Skeletal muscle cell (primary cell): ENCODE results near the gene PHKA1.
"Not testable (repeated sequence)": the region's sequence is repeated elsewhere in the genome, so short reads cannot be mapped to it uniquely, and the experiment has no call there.

Source experiments
- DNase-seq: peaks from one replicate; pipeline ENCODE4 v3.0.0-alpha.2; 2010; ENCODE audit warnings: low read depth
- H3K4me3 ChIP-seq: 2 replicates; pipeline ENCODE4 v1.5.1; 2011; ENCODE audit warnings: low read depth, mild to moderate bottlenecking, control low read depth, low read length, moderate library complexity

Gene PHKA1

DNA sequence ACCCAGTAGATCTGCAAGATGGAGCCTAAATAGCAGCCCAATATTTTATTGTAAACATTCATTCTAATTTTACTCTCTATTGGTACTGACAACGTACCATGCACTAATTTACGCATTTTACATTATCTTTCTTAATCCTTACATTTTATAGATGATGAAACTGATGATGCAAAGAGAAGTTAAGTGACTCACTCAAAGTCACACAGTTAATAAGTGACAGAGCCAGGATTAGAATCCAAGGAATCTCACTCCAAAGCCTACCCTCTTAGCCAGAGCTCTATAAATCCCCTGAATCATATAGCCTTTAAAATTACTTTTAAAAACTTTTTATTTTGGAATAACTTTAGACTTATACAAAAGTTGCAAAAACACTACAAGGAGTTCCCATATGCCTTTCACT, 37.6 kb downstream of the PHKA1 start:
- no peak overlapping the region for H3K4me3 ChIP-seq
- DNase-seq: no peak

DNA sequence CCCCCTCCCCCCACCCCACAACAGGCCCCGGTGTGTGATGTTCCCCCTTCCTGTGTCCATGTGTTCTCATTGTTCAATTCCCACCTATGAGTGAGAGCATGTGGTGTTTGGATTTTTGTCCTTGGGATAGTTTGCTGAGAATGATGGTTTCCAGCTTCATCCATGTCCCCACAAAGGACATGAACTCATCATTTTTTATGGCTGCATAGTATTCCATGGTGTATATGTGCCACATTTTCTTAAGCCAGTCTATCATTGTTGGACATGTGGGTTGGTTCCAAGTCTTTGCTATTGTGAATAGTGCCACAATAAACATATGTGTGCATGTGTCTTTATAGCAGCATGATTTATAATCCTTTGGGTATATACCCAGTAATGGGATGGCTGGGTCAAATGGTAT, 40.2 kb downstream of the PHKA1 start:
- not testable (repeated sequence) for DNase-seq, H3K4me3 ChIP-seq

DNA sequence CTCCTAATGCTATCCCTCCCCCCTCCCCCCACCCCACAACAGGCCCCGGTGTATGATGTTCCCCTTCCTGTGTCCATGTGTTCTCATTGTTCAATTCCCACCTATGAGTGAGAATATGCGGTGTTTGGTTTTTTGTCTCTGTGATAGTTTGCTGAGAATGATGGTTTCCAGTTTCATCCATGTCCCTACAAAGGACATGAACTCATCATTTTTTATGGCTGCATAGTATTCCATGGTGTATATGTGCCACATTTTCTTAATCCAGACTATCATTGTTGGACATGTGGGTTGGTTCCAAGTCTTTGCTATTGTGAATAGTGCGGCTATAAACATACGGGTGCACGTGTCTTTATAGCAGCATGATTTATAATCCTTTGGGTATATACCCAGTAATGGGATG, 44.6 kb downstream of the PHKA1 start:
- not testable (repeated sequence) for DNase-seq, H3K4me3 ChIP-seq

DNA sequence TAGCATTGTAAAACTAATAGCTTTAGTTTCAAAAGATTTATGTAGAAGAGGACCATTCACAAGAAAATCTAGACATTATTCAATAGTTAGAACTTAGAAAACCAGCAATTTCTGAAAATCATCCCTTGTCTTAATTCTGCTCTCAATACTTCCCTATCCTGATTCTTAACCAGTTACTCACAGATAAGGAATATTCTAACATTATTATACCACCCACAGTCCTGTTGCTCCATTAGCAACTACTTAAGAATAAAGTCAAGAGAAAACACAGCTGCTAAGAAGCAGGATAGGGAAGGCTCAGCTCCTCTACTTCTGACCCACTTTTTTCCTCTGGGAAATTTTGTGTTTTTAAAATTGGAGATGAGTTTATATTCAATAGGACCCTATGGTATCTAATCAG, 47.7 kb downstream of the PHKA1 start:
- no peak for DNase-seq
- no peak overlapping the region for H3K4me3 ChIP-seq

DNA sequence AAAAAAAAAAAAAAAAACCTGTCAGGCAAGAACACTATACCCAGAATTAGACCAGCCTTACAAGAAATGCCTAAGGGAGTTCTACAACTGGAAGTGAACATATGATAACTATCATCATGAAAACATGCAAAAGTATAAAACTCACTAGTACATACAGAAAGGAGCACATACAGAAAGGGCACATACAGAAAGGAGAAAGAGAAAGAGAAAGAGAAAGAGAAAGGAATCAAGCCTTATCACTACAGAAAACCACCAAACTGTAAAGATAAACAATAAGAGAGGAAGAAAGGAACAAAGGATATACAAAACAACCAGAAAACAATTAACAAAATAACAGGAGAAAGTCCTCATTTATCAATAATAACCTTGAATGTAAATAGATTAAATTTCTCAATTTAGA, 50.4 kb downstream of the PHKA1 start:
- DNase-seq: no peak

DNA sequence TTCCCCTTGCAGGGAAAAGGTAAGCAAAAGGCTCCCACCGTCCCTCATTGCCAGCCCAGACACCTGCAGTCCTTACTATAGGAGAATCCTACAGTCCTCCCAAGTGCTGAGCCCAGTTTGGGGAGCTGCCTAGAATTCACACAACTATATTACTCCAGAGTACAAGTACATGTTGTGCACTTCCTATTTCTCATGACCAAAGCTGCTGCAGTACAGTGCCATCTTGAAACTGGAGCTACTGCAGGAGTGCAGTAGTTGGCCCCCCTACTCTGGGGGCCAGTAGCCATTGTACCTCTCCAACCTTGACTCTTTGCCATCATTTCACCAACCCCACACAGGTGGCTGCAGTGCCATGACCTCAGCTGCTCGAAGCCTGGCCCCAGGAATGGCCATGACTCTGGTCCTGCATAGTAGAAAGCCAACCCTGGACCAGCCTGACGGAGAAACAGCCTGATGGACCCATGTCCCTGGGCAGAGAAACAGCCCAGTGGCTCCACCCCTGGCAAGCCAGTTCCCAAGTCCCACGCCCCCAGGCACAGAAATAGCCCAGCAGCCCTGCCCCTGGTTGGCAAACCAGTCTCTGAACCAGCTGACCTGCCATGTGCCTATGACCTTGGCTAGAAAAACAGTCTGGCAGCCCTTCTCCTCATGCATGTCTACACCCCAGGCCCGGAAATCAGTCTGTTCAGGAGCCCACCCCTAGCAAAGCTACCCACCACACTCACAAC, 51.9 kb downstream of the PHKA1 start:
- no peak for DNase-seq
- H3K4me3 ChIP-seq: no peak overlapping the region

More for the DNA sequence above, 50.4 kb downstream of the PHKA1 start:
- H3K4me3 ChIP-seq: no peak overlapping the region

DNA sequence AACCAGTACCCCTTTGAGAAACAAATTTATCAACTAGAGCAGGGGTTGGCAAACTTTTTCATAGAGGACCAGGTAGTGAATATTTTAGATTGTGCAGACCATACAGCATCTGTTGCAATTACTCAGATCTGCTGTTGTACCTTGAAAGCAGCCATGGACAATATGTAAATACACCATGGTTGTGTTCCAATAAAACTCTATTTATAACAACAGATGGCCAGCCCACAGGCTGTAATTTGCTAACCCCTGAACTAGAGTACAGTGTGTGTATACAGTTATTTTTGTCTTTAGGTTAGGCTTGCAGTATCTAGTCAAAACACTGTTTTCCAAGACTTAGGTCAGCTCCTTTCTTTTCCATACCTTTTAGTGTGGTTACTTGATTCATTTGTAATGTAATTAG, 54.4 kb downstream of the PHKA1 start:
- no peak for DNase-seq

DNA sequence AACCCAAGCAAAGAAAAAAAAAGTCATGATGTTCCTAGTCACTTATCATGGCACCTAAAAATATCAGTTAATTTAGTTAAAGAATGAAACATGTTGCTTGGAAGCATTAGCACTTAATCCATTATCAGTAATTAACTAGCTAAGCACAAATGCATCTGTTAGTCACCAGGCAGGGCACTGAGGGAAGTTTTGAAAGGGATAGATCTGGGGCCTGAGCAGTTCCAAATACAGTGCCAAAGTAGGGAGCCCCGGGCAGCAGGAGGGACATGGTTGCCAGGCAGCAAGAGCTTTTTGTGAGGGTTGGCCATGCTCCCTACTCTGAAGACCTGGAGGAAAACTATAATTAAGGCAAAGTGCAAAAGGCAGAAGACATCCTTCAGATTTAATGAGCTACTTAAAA, 62.0 kb downstream of the PHKA1 start:
- DNase-seq: no peak
- no peak overlapping the region for H3K4me3 ChIP-seq

More for the DNA sequence above, 54.4 kb downstream of the PHKA1 start:
- H3K4me3 ChIP-seq: no peak overlapping the region

DNA sequence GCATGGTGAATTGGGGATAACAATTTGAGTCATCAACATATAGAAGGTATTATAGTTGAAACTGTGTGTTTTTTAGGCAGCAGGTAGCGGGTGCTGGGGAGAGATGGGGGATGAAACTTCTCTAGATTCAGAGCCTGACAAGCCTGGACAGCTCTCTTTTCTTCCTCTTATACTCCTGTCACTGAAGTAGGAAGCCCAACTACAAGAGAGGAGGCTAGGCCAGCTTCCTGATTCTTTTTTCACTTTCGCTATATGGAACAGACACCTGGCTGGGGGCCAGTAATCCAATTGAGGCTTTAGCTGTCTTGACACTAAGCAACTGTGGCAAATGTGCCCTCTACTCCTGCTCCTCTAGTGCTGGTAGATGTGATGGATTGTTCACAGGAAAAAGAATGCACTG, 69.2 kb downstream of the PHKA1 start:
- H3K4me3 ChIP-seq: no peak overlapping the region
- no peak for DNase-seq

DNA sequence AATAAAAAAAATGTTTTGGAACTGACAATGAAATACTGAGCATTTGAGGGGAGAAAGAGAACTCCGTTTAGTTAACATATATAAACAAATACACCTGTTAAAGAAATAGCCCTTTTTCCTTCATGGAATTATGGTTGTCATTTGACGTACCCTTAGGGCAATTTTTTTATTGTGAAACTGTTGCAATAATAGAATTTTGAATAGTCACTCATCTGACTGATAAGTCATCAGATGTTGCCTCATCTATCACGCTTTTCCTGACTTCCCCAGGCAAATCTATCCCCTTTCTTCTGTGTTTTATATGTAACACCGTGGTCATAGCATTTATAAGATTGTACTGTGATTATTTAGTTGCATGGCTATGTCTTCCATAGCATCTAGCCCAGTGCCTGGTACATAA, 72.5 kb downstream of the PHKA1 start:
- DNase-seq: no peak
- H3K4me3 ChIP-seq: no peak overlapping the region

DNA sequence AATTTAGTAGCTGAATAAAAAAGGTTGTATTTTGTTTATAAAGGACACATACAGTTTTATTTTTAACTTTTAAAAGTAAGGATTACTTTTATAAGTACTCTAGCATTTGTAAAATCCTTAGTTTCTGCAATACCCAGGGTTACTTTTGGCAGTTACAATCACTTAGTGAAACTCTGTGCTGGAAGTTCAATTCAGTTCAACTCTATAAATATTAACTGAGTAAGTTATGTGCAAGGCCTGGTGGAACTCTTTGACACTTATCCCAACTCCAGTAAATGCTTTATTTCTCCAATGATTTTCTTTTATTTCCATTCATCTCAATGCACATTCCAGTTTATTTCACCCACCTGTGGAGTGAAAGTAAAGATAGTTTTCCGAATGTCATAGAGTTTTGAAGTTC, 78.2 kb downstream of the PHKA1 start:
- no peak overlapping the region for H3K4me3 ChIP-seq

DNA sequence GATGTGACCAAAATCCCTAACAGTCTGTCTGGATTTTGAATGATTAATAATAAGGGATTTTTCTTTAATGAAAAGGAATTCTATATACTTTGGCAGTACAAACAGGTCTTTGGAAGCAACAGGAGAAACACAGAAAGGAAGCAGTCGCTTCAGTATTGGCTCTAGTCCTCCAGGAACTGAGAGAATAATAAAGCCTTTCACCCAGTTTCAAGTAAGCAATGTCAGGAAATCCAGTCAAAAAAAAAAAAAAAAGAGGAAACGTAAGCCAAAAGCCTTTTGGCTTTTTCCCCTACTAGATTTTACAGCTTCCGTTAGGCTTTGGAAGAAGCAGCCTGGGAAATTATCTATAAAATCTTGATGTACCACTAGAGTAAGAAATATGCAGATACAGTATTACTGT, 79.8 kb downstream of the PHKA1 start:
- DNase-seq: no peak
- H3K4me3 ChIP-seq: no peak overlapping the region

More for the DNA sequence above, 78.2 kb downstream of the PHKA1 start:
- no peak for DNase-seq

DNA sequence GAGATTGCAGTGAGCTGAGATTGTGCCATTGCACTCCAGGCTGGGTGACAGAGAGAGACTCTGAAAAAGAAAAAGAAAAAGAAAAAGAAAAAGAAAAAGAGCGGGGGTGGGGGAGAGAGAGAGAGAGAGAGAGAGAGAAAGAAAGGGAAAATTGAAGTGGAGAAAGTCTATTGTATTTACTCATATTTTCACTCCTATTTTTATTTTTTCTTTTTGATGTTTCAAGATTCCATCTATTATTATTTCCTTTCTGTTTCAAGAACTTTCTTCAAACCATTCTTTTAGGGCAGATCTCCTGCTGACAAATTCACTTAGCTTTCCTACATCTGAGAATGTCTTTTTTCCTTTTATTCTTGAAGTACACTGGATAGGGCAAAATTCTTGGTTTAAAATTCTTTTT, 83.9 kb downstream of the PHKA1 start:
- no peak overlapping the region for H3K4me3 ChIP-seq
- no peak for DNase-seq

DNA sequence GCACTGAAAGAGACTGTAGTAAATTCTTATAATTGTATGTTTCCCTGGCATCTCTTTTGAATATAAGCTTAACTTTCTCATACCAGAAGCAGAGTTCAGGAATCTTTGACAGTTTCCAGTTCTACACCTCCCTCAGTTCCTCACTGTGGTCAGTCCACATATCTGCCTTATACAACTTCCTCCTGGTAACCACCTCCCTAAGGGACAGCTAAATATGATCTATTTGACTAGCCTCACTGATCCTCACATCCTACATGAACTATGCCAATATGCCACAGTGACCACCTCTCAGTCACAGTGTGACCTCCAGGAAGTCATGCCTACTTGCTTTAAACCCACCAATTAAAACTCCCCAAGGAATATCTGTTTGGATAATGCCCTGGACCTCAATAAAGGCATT, 89.9 kb downstream of the PHKA1 start:
- no peak for DNase-seq
- no peak overlapping the region for H3K4me3 ChIP-seq

DNA sequence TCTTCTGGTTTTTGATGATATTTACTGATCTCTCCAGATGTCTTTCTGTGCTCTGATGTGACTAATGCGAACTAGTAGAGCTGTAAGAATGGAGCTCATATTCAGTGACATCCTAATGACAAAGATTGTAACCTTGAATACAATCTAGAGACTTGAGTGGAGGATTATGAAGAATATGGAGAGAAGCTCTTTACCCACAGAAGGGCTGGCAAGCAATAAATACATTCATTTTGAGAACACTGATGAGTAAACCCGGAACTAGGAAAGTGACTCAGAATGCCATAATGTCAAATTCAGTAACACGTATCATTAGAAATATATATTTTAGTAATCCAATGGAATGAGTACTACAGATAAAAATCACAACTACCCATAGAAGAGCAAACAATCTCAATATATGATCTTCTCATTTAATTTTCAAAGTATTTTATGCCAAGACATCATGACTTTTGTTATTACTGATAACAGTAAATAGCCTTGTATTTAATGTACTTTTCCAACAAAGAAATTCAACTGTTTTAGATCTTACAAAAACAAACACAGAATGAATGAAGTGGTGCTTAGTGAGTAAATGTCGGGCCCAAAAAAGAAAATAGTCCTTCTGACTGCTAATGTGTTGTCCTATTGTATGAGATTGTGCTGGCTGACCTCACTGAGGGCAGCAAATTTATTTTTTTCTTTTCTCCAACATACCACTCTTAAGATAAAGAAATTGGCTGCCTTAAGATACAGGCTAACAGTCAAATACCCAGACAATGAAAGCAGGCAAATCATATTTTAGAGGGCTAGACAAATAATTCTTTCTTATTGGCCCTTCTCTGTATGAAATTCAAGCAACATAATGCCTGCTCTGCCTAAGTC, 92.3 kb downstream of the PHKA1 start:
- H3K4me3 ChIP-seq: no peak overlapping the region
- no peak for DNase-seq

DNA sequence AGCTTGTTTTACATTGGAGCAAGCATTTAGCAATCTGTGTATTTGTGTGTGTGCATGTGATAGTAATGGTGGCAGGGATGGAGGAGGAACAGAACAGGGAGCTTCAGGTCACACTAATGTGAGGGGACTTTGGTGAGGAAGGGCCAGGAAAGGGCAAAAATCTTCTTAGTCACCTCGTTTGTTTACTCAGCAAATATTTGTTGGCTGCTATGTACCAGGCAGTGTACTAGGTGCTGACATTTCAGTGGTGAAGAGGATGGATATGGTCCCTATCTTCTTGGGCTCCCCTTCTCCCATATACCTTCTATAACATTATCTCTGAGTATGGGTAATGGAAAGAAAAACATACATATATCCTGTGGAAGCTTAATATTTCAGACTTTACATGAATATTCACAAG, 92.9 kb downstream of the PHKA1 start:
- no peak for DNase-seq
- H3K4me3 ChIP-seq: no peak overlapping the region

DNA sequence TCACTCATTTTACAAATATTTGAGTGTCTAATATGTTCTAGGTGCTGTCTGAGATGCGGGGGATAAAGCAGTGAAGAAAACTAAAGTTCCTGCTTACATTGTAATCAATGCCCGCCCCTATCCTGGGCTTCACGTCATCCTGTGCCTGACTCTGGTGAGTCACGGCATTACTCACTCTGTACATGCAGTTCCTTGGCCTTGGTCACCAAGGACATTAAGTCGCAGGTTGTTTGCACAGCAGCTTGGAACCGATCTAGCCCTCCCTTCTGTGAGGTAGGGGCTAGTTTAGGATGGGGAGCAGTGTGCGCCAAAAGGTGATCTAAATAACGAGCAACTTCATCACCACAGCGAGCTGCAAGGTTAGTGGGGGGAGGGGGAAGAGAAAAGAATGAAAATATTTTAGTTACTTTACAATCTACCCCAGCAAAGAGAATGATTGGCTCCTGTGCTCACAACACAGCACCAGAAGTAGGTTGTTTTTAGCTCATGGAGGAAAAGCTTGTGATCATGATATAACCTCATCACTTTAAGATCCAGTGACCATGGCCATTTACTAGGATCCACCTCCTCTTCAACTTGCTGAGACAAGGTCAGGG, 93.5 kb downstream of the PHKA1 start:
- H3K4me3 ChIP-seq: no peak overlapping the region
- peak; percentile 84 for DNase-seq

DNA sequence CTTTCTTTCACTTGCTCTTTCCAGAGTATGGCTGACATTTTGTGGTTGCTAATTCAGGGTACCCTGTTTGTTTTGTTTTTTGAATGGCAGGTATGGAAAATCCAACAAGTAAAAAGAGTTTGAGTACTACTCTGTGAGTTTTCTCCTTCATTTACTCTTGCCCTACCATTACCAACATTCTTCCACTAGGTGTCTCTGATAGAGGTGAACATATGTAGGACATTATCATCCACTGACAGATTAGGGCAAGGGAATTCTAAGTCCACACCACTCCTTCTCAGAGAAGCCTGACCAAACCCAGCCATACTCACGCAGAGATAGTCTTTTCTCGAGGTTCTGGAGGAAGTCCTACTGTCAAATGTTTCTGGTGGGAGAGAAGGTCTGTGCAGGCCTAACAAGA, 104.8 kb downstream of the PHKA1 start:
- no peak overlapping the region for H3K4me3 ChIP-seq
- DNase-seq: no peak

DNA sequence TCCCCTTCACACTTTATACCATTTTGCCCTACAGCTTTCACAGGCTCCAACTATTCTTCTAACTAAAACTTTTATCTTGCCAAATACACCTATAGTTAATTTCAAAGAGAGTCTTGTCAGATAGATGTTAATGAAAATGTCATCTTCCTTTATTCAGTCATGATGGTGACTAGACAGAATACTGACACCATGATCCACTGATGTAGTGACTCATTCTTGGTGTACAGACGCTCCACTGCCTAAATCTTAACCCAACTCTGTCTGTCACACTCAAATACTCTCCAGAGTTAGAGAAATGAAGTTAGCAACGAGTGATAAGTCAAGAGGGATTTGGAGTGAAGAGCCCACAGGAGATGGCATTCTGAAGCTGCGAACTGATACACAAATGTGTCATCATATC, 109.4 kb downstream of the PHKA1 start:
- DNase-seq: no peak
- no peak overlapping the region for H3K4me3 ChIP-seq

DNA sequence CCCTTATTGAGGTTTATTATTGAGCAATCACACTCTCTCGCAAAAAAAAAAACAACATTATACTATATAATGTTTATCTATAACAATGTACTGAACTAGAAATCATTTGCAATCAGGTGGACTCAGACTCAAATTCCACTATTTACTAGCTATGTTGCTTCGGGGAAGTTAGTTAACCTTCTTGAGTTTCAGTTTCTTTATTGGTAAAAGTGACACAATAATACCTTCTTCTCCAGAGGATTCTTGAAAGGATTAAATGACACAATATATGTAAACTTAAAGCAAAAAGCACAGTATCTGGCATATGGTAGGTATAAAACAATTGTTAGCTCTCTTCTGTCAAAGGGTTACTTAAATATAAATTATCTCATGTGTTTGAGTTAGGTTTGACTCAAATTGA, 110.0 kb downstream of the PHKA1 start:
- no peak overlapping the region for H3K4me3 ChIP-seq
- no peak for DNase-seq

DNA sequence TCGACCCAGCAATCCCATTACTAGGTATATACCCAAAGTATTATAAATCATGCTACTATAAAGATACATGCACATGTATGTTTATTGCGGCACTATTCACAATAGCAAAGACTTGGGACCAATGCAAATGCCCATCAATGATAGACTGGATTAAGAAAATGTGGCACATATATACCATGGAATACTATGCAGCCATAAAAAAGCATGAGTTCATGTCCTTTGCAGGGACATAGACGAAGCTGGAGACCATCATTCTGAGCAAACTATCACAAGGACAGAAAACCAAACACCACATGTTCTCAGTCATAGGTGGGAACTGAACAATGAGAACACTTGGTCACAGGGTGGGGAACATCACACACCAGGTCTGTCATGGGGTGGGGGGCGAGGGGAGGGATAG, 123.1 kb downstream of the PHKA1 start:
- not testable (repeated sequence) for DNase-seq, H3K4me3 ChIP-seq
